Type B pancreatic cell (in vitro differentiated cells): ENCODE results near the gene RPL31. TPM values are rescaled to one million over a fixed set of nuclear protein-coding genes. Genes with fewer than 3 reads are reported as not detected.

Source experiments
- DNase-seq: peaks from one replicate; pipeline ENCODE4 v3.0.0; 2021; ENCODE audit warnings: mixed read lengths; ENCODE audit not compliant: unreplicated experiment; ENCODE audit errors: extremely low spot score
- H3K27ac Mint-ChIP-seq: 2 replicates; pipeline ENCODE4 v1.8.0; 2021; ENCODE audit warnings: mild to moderate bottlenecking, mixed read lengths
- H3K27me3 Mint-ChIP-seq: 2 replicates; pipeline ENCODE4 v1.8.0; 2021; ENCODE audit warnings: mixed read lengths
- H3K36me3 Mint-ChIP-seq: 2 replicates; pipeline ENCODE4 v1.8.0; 2021; ENCODE audit warnings: mixed read lengths
- H3K4me1 Mint-ChIP-seq: one replicate; pipeline ENCODE4 v1.8.0; 2021; ENCODE audit warnings: mixed read lengths; ENCODE audit not compliant: unreplicated experiment
- H3K4me3 Mint-ChIP-seq: 2 replicates; pipeline ENCODE4 v1.8.0; 2021; ENCODE audit warnings: mild to moderate bottlenecking, mixed read lengths
- H3K9me3 Mint-ChIP-seq: 2 replicates; pipeline ENCODE4 v1.8.0; 2021; ENCODE audit warnings: mixed read lengths
- total RNA-seq: library from RNA; stranded (reverse); gene quantifications from 2 replicates; pipeline ENCODE4 v1.2.1, GENCODE V29; 2021; ENCODE audit warnings: low replicate concordance
- TF ChIP-seq, protein P1 (sequence below): fragments of 200-600 bp; sonication (generic); conservative IDR thresholded peaks from 2 replicates; pipeline ENCODE4 v1.5.0; 2021; ENCODE audit warnings: antibody characterized with exemption, mild to moderate bottlenecking

The RPL31 gene
- total RNA-seq, 1 donor from 2014 or later: 1,718 TPM

DNA sequence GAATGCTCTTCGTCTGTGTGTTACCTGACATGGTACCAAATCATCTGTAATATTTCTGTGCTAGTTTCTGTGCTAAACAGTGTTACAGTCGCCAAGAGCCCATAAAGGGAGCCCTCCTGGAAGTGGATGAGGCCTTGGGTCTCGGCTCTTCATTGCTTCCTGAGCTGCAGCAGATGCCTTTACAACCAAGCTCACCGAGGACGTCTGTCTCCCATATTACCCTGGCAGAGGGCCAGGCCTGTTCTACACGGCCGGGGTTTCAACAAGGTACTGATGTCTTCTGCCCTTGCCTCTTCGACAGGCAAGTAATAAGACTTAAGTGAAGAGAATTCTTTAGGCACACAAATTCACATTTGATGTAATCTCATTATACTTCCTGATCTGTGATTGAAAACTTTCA, 16.8 kb downstream of the RPL31 start:
- Mint-ChIP-seq H3K9me3 (no peaks in the 10 kb centered on the region), H3K36me3 (peaks cover 33% of the 10 kb centered on the region), H3K4me3 (no peak overlapping the region), H3K27ac (no peak overlapping the region), H3K27me3 (no peaks in the 10 kb centered on the region), H3K4me1 (no peaks in the 10 kb centered on the region)
- TF ChIP-seq, protein P1, sequence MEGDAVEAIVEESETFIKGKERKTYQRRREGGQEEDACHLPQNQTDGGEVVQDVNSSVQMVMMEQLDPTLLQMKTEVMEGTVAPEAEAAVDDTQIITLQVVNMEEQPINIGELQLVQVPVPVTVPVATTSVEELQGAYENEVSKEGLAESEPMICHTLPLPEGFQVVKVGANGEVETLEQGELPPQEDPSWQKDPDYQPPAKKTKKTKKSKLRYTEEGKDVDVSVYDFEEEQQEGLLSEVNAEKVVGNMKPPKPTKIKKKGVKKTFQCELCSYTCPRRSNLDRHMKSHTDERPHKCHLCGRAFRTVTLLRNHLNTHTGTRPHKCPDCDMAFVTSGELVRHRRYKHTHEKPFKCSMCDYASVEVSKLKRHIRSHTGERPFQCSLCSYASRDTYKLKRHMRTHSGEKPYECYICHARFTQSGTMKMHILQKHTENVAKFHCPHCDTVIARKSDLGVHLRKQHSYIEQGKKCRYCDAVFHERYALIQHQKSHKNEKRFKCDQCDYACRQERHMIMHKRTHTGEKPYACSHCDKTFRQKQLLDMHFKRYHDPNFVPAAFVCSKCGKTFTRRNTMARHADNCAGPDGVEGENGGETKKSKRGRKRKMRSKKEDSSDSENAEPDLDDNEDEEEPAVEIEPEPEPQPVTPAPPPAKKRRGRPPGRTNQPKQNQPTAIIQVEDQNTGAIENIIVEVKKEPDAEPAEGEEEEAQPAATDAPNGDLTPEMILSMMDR: no peak
- no peak for DNase-seq

DNA sequence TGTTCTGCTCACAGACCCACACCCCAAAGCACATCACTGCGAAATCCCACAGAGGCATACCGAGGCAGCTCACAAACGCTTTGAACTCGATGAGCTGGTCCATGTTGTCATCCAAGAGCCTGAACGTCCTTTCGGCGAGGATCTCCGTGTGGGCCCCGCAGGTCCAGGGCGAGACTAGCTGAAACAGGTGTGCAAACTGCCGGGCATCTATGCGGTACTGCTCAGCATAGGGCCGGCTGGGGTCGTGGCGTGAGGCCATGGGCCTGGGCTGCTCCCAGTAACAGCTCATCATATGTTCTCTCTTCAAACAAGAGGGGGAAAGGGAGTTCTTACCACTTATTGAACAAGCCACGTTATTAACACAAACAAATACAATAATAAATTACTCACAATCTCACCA, 20.1 kb downstream of the RPL31 start:
- Mint-ChIP-seq H3K9me3 (no peaks in the 10 kb centered on the region), H3K27me3 (no peaks in the 10 kb centered on the region), H3K27ac (no peak overlapping the region), H3K4me1 (peaks cover 3% of the 10 kb centered on the region), H3K36me3 (peaks cover 31% of the 10 kb centered on the region), H3K4me3 (no peak overlapping the region)
- TF ChIP-seq, protein P1: no peak
- no peak for DNase-seq

- peaks cover 25% of the 10 kb centered on the region for H3K36me3 Mint-ChIP-seq
- no peak overlapping the region for H3K4me3 Mint-ChIP-seq
- TF ChIP-seq, protein P1: no peak
- no peaks in the 10 kb centered on the region for H3K9me3 Mint-ChIP-seq
- H3K27me3 Mint-ChIP-seq: no peaks in the 10 kb centered on the region
- peaks cover 3% of the 10 kb centered on the region for H3K4me1 Mint-ChIP-seq
- H3K27ac Mint-ChIP-seq: no peak overlapping the region
- no peak for DNase-seq
Observed at GRCh38 chr2:101023327-101024107, 21.4 kb downstream of the RPL31 start.

- Mint-ChIP-seq H3K27ac (no peak overlapping the region), H3K9me3 (no peaks in the 10 kb centered on the region)
- TF ChIP-seq, protein P1: no peak
Observed at GRCh38 chr2:101025561-101025960, 23.5 kb downstream of the RPL31 start.

DNA sequence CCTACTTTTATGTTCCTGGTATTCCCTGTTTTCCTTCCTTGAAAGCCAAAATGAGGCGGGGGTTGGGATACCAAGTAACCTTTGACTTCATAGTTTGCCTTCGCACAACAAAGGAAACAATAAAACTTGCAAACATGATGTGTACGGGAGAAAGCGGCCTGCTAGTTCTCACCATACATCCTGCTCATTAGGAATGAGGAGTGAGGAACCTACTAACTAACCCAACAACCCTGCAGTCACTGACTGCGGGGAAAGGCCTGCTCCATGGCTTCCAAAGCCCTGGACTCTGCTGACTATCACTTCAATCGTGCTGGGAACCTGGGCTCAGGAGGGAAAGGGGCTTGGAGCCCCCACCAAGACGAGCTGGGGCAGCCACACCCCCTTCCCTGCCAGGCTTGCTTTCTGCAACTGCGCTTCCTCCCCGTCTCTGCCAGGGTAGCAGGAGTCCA, 24.2 kb downstream of the RPL31 start:
- DNase-seq: no peak
- Mint-ChIP-seq H3K9me3 (no peaks in the 10 kb centered on the region), H3K27ac (no peak overlapping the region), H3K36me3 (peaks cover 10% of the 10 kb centered on the region), H3K27me3 (no peaks in the 10 kb centered on the region), H3K4me1 (peaks cover 3% of the 10 kb centered on the region), H3K4me3 (no peak overlapping the region)
- TF ChIP-seq, protein P1: no peak

More at GRCh38 chr2:101025561-101025960, 23.5 kb downstream of the RPL31 start:
- no peaks in the 10 kb centered on the region for H3K27me3 Mint-ChIP-seq
- no peak for DNase-seq
- H3K36me3 Mint-ChIP-seq: peaks cover 17% of the 10 kb centered on the region
- peaks cover 3% of the 10 kb centered on the region for H3K4me1 Mint-ChIP-seq
- H3K4me3 Mint-ChIP-seq: no peak overlapping the region
